ENCODE data around the gene CEP85L. TPM values are rescaled to one million over a fixed set of nuclear protein-coding genes. Genes with fewer than 3 reads are reported as not detected.

The CEP85L gene
- total and polyA plus RNA-seq, 2 of the 13 experiments (the other 11 are each of a cell fraction or from before 2014, with no cell fraction given): 0.44 to 1.7 TPM

DNA sequence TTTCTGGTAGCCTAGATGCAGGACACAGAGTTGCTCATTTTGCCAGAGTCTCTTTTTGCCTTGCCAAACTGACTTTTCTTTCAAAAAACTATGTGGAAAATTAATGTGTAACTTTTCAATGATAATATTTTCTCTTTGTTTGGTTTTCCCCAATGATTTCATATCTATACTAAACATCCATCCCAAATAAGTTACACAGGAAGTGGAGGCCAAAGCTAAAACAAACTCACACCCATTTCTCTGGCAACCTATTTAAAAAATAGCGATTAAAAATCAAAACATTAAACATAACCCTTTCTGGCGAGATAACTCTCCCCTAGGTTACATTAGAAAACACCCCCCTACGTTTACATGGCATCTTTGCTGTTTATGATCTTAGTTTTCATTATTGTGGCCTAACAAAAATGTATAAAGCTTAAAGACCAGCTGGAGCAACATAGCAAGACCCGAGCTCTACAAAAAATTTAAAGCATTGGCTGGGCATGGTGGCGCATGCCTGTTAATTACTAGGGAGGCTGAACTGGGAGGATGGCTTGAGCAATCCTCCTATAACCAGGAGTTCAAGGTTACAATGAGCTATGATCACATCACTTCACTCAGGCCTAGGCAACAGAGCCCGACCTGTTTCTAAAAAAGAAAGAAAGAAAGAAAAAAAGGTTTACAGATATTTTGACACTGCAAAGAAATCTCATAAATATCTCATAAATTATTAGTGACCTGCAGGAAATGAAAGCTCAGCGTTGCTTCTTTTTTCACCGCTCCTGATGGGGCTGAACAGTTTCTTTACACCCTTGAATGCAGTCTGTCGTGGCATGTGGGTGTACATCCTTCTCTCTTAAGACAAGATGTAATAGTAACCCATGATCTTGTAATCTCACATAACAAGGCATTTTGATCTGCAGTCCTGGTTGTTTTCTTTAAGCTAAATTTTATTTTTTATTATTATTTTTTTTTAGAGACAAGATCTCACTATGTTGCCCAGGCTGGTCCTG, 32.8 kb upstream of the CEP85L start (continued):
- TF ChIP-seq, protein P1, sequence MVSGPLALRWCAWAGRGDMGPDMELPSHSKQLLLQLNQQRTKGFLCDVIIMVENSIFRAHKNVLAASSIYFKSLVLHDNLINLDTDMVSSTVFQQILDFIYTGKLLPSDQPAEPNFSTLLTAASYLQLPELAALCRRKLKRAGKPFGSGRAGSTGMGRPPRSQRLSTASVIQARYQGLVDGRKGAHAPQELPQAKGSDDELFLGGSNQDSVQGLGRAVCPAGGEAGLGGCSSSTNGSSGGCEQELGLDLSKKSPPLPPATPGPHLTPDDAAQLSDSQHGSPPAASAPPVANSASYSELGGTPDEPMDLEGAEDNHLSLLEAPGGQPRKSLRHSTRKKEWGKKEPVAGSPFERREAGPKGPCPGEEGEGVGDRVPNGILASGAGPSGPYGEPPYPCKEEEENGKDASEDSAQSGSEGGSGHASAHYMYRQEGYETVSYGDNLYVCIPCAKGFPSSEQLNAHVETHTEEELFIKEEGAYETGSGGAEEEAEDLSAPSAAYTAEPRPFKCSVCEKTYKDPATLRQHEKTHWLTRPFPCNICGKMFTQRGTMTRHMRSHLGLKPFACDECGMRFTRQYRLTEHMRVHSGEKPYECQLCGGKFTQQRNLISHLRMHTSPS (CRISPR knock-in tag; IDR thresholded peaks at IDR 0.05; ENCODE audit: low read depth): no peak
- TF ChIP-seq IRX3 (CRISPR knock-in tag; IDR thresholded peaks at IDR 0.05; ENCODE audit: borderline replicate concordance, low read depth) (no peak), ZNF263 (CRISPR knock-in tag; IDR thresholded peaks at IDR 0.05) (peak; percentile 67)

DNA sequence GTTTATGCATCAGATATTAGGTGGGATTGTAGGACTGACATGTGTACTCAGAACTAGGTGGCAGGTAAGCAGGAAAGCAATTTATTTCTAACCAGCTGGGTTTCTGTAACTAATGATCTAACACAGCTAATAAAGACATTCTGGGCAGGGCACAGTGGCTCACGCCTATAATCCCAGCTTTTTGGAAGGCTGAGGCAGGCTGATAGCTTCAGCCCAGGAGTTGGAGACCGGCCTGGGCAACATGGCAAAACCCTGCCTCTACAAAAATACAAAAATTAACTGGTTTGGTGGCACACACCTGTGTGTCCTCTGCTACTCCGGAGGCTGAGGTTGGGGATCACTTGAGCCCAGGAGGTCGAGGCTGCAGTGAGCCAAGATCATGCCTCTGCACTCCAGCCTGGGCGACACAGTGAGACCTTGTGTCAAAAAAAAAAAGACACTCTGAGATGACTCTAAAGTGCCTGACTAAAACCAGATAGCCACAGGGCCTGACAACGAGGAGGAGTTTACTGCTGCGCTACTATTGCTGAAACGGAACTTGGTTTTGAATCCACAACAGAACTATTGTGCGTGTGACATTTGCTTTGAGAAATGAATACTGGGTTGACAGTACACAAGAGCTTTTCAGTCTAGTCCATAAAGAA, 29.2 kb upstream of the CEP85L start:
- DNase-seq (ENCODE audit: low spot score) (no peak), FAIRE-seq (no peak), ATAC-seq (no peak)
- Histone ChIP-seq H3K27me3 (ENCODE audit: control insufficient read depth in 1 of 2, insufficient read depth in 2 of 2, low read length in 2 of 2) (no peaks in the 10 kb centered on the region), H3K79me2 (ENCODE audit: insufficient read depth, low read length) (no peaks in the 10 kb centered on the region), H3K9me3 (ENCODE audit: low read length) (no peaks in the 10 kb centered on the region), H3K27ac (ENCODE audit: extremely low read length, insufficient read depth, low read length) (no peak overlapping the region), H3K4me3 (replicated peaks in 1 of 3; ENCODE audit: insufficient read depth in 1 of 3, low read depth in 2 of 3, low read length in 3 of 3) (no peak overlapping the region), H3K9ac (ENCODE audit: insufficient read depth, low read depth, low read length) (no peak overlapping the region), H4K20me1 (ENCODE audit: insufficient read depth, low read length) (no peaks in the 10 kb centered on the region), H2AFZ (ENCODE audit: low read length) (no peak overlapping the region), H3K36me3 (replicated peaks in 1 of 2; ENCODE audit: control insufficient read depth in 1 of 2, insufficient read depth in 2 of 2, low read length in 2 of 2) (no peaks in the 10 kb centered on the region), H3K4me1 (ENCODE audit: insufficient read depth, low read length) (no peaks in the 10 kb centered on the region), H3K4me2 (ENCODE audit: low read depth, low read length) (no peak overlapping the region)
- ChIA-PET POLR2A (no interaction called here), CTCF (ENCODE audit: low intra/inter-chr PET ratio, low total read pairs) (no interaction called here)
- WGBS (ENCODE audit: low lambda C conversion rate): 21% methylated on average over 9 of the region's 9 CpGs
- BruUV-seq (replicated peaks): no TSS peak
- in situ Hi-C loops (cut with HindIII; ENCODE audit: extremely low pct_ligation_motif_present, low pct_unique_long_range_greater_than_20kb) (no loop called here), intact Hi-C loops (cut with micrococcal nuclease; ENCODE audit: unreplicated experiment) (no loop called here)
- TF ChIP-seq, protein P2, sequence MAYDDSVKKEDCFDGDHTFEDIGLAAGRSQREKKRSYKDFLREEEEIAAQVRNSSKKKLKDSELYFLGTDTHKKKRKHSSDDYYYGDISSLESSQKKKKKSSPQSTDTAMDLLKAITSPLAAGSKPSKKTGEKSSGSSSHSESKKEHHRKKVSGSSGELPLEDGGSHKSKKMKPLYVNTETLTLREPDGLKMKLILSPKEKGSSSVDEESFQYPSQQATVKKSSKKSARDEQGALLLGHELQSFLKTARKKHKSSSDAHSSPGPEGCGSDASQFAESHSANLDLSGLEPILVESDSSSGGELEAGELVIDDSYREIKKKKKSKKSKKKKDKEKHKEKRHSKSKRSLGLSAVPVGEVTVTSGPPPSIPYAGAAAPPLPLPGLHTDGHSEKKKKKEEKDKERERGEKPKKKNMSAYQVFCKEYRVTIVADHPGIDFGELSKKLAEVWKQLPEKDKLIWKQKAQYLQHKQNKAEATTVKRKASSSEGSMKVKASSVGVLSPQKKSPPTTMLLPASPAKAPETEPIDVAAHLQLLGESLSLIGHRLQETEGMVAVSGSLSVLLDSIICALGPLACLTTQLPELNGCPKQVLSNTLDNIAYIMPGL (CRISPR knock-in tag; IDR thresholded peaks at IDR 0.05; ENCODE audit: borderline replicate concordance in 1 of 2, low read depth in 1 of 2): no peak
- TF ChIP-seq ZNF777 (CRISPR knock-in tag; IDR thresholded peaks at IDR 0.05) (no peak), ZNF253 (CRISPR knock-in tag; IDR thresholded peaks at IDR 0.05; ENCODE audit: borderline replicate concordance) (no peak)
- TF ChIP-seq, protein P3, sequence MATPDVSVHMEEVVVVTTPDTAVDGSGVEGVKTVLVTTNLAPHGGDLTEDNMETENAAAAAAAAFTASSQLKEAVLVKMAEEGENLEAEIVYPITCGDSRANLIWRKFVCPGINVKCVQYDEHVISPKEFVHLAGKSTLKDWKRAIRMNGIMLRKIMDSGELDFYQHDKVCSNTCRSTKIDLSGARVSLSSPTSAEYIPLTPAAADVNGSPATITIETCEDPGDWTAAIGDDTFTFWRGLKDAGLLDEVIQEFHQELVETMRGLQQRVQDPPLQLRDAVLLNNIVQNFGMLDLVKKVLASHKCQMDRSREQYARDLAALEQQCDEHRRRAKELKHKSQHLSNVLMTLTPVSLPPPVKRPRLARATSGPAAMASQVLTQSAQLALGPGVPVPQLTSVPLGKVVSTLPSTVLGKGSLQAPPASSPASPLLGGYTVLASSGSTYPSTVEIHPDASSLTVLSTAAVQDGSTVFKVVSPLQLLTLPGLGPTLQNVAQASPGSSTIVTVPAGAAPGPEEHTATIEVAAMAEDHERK (CRISPR knock-in tag; IDR thresholded peaks at IDR 0.05; ENCODE audit: low read depth): no peak

All from HepG2 (cell line).